Measurements from ENCODE around the gene GLCE.

Gene GLCE

GRCh38 chr15:69308949-69309348, 148.5 kb downstream of the GLCE start:
- Histone ChIP-seq H3K14ac (ENCODE audit: low read length) (no peak overlapping the region), H3K4me2 (ENCODE audit: low read length) (no peak overlapping the region), H2AFZ (ENCODE audit: insufficient read depth, low read length, poor library complexity) (no peak overlapping the region), H4K8ac (ENCODE audit: low read depth, low read length) (no peak overlapping the region), H3K27me3 (ENCODE audit: insufficient read depth, low read length) (no peaks in the 10 kb centered on the region), H3K4ac (ENCODE audit: low read depth, low read length) (no peak overlapping the region), H2BK12ac (ENCODE audit: low read length) (no peak overlapping the region), H3K9ac (ENCODE audit: low read length) (no peak overlapping the region), H3K4me1 (ENCODE audit: control insufficient read depth in 1 of 2, insufficient read depth in 2 of 2, low read length in 2 of 2) (peaks cover 3 to 6% of the 10 kb centered on the region in 2 experiments), H2BK120ac (ENCODE audit: insufficient read depth, low read length, poor library complexity) (no peak overlapping the region), H4K91ac (ENCODE audit: low read depth, low read length) (no peak overlapping the region), H3K4me3 (ENCODE audit: low read depth, low read length) (peak overlapping the region; percentile 16), H2BK5ac (ENCODE audit: low read depth, low read length, poor library complexity) (no peak overlapping the region), H3K18ac (ENCODE audit: low read length) (no peak overlapping the region), H3K23ac (ENCODE audit: low read length) (no peak overlapping the region), H3K79me1 (ENCODE audit: low read length) (no peaks in the 10 kb centered on the region), H4K12ac (ENCODE audit: low read depth, low read length) (no peak overlapping the region), H2AK5ac (ENCODE audit: low read length) (no peak overlapping the region), H3K79me2 (ENCODE audit: control insufficient read depth, insufficient read depth, low read length, poor library complexity) (no peaks in the 10 kb centered on the region), H3K9me3 (ENCODE audit: insufficient read depth, low read depth, low read length) (no peaks in the 10 kb centered on the region), H3K36me3 (ENCODE audit: control insufficient read depth in 1 of 2, insufficient read depth in 2 of 2, low read length in 2 of 2) (no peaks in the 10 kb centered on the region), H3K27ac (ENCODE audit: low read depth, low read length) (no peak overlapping the region)
- no CpG with 5 or more reads among the region's 5 CpGs for WGBS (ENCODE audit: extremely low coverage, insufficient coverage, insufficient read length)
- DNase-seq: no peak

GRCh38 chr15:69311319-69311721, 150.9 kb downstream of the GLCE start:
- DNase-seq: no peak
- Histone ChIP-seq H2AK5ac (ENCODE audit: low read length) (no peak overlapping the region), H3K79me2 (ENCODE audit: control insufficient read depth, insufficient read depth, low read length, poor library complexity) (no peaks in the 10 kb centered on the region), H4K91ac (ENCODE audit: low read depth, low read length) (no peak overlapping the region), H3K14ac (ENCODE audit: low read length) (no peak overlapping the region), H2BK5ac (ENCODE audit: low read depth, low read length, poor library complexity) (no peak overlapping the region), H3K9ac (ENCODE audit: low read length) (no peak overlapping the region), H3K18ac (ENCODE audit: low read length) (no peak overlapping the region), H2AFZ (ENCODE audit: insufficient read depth, low read length, poor library complexity) (no peak overlapping the region), H3K23ac (ENCODE audit: low read length) (no peak overlapping the region), H3K27ac (ENCODE audit: low read depth, low read length) (no peak overlapping the region), H4K12ac (ENCODE audit: low read depth, low read length) (no peak overlapping the region), H3K4ac (ENCODE audit: low read depth, low read length) (no peak overlapping the region), H3K27me3 (ENCODE audit: insufficient read depth, low read length) (no peaks in the 10 kb centered on the region), H2BK120ac (ENCODE audit: insufficient read depth, low read length, poor library complexity) (no peak overlapping the region), H3K36me3 (ENCODE audit: control insufficient read depth in 1 of 2, insufficient read depth in 2 of 2, low read length in 2 of 2) (no peaks in the 10 kb centered on the region), H3K4me1 (ENCODE audit: control insufficient read depth in 1 of 2, insufficient read depth in 2 of 2, low read length in 2 of 2) (no peaks in the 10 kb centered on the region), H3K79me1 (ENCODE audit: low read length) (no peaks in the 10 kb centered on the region), H3K9me3 (ENCODE audit: insufficient read depth, low read depth, low read length) (no peaks in the 10 kb centered on the region), H3K4me2 (ENCODE audit: low read length) (no peak overlapping the region), H4K8ac (ENCODE audit: low read depth, low read length) (no peak overlapping the region), H3K4me3 (ENCODE audit: low read depth, low read length) (no peak overlapping the region), H2BK12ac (ENCODE audit: low read length) (no peak overlapping the region)
- no CpG with 5 or more reads among the region's 5 CpGs for WGBS (ENCODE audit: extremely low coverage, insufficient coverage, insufficient read length)

- Histone ChIP-seq H3K36me3 (ENCODE audit: control insufficient read depth in 1 of 2, insufficient read depth in 2 of 2, low read length in 2 of 2) (no peaks in the 10 kb centered on the region), H2BK120ac (ENCODE audit: insufficient read depth, low read length, poor library complexity) (no peak overlapping the region), H3K9me3 (ENCODE audit: insufficient read depth, low read depth, low read length) (no peaks in the 10 kb centered on the region), H3K4me1 (ENCODE audit: control insufficient read depth in 1 of 2, insufficient read depth in 2 of 2, low read length in 2 of 2) (no peaks in the 10 kb centered on the region), H2BK5ac (ENCODE audit: low read depth, low read length, poor library complexity) (no peak overlapping the region), H4K91ac (ENCODE audit: low read depth, low read length) (no peak overlapping the region), H3K79me1 (ENCODE audit: low read length) (no peaks in the 10 kb centered on the region), H3K23ac (ENCODE audit: low read length) (no peak overlapping the region), H3K4ac (ENCODE audit: low read depth, low read length) (no peak overlapping the region), H4K8ac (ENCODE audit: low read depth, low read length) (no peak overlapping the region), H3K4me3 (ENCODE audit: low read depth, low read length) (no peak overlapping the region), H3K79me2 (ENCODE audit: control insufficient read depth, insufficient read depth, low read length, poor library complexity) (no peaks in the 10 kb centered on the region), H4K12ac (ENCODE audit: low read depth, low read length) (no peak overlapping the region), H3K9ac (ENCODE audit: low read length) (no peak overlapping the region), H2AK5ac (ENCODE audit: low read length) (no peak overlapping the region), H2BK12ac (ENCODE audit: low read length) (no peak overlapping the region), H2AFZ (ENCODE audit: insufficient read depth, low read length, poor library complexity) (no peak overlapping the region), H3K18ac (ENCODE audit: low read length) (no peak overlapping the region), H3K14ac (ENCODE audit: low read length) (no peak overlapping the region), H3K4me2 (ENCODE audit: low read length) (no peak overlapping the region), H3K27ac (ENCODE audit: low read depth, low read length) (no peak overlapping the region), H3K27me3 (ENCODE audit: insufficient read depth, low read length) (no peaks in the 10 kb centered on the region)
- DNase-seq: no peak
- no CpG with 5 or more reads among the region's 8 CpGs for WGBS (ENCODE audit: extremely low coverage, insufficient coverage, insufficient read length)
These were observed 153.1 kb downstream of the GLCE start for GRCh38 chr15:69313432-69314000.

- WGBS (ENCODE audit: extremely low coverage, insufficient coverage, insufficient read length): no CpG with 5 or more reads among the region's 6 CpGs
- no peak overlapping the region for H3K18ac ChIP-seq (ENCODE audit: low read length)
- no peak overlapping the region for H2BK12ac ChIP-seq (ENCODE audit: low read length)
- H3K36me3 ChIP-seq (ENCODE audit: control insufficient read depth in 1 of 2, insufficient read depth in 2 of 2, low read length in 2 of 2): no peaks in the 10 kb centered on the region
- no peak overlapping the region for H2AFZ ChIP-seq (ENCODE audit: insufficient read depth, low read length, poor library complexity)
- H3K27me3 ChIP-seq (ENCODE audit: insufficient read depth, low read length): no peaks in the 10 kb centered on the region
- no peak overlapping the region for H3K14ac ChIP-seq (ENCODE audit: low read length)
- no peak overlapping the region for H4K91ac ChIP-seq (ENCODE audit: low read depth, low read length)
- no peak overlapping the region for H2BK120ac ChIP-seq (ENCODE audit: insufficient read depth, low read length, poor library complexity)
- no peaks in the 10 kb centered on the region for H3K79me1 ChIP-seq (ENCODE audit: low read length)
- H4K8ac ChIP-seq (ENCODE audit: low read depth, low read length): no peak overlapping the region
- H3K4ac ChIP-seq (ENCODE audit: low read depth, low read length): no peak overlapping the region
- no peak for DNase-seq
- H2AK5ac ChIP-seq (ENCODE audit: low read length): no peak overlapping the region
- no peak overlapping the region for H3K4me3 ChIP-seq (ENCODE audit: low read depth, low read length)
- H3K4me1 ChIP-seq (ENCODE audit: control insufficient read depth in 1 of 2, insufficient read depth in 2 of 2, low read length in 2 of 2): no peaks in the 10 kb centered on the region
- H2BK5ac ChIP-seq (ENCODE audit: low read depth, low read length, poor library complexity): no peak overlapping the region
- H4K12ac ChIP-seq (ENCODE audit: low read depth, low read length): no peak overlapping the region
- H3K9ac ChIP-seq (ENCODE audit: low read length): no peak overlapping the region
- H3K4me2 ChIP-seq (ENCODE audit: low read length): no peak overlapping the region
- no peaks in the 10 kb centered on the region for H3K9me3 ChIP-seq (ENCODE audit: insufficient read depth, low read depth, low read length)
- no peak overlapping the region for H3K23ac ChIP-seq (ENCODE audit: low read length)
- no peaks in the 10 kb centered on the region for H3K79me2 ChIP-seq (ENCODE audit: control insufficient read depth, insufficient read depth, low read length, poor library complexity)
- no peak overlapping the region for H3K27ac ChIP-seq (ENCODE audit: low read depth, low read length)
These were observed 153.7 kb downstream of the GLCE start for GRCh38 chr15:69314131-69314530.
